Measurements from ENCODE around the gene SLC39A11.

- TF ChIP-seq POLR2A (IDR thresholded peaks at IDR 0.05) (no peak), CTCF (IDR thresholded peaks at IDR 0.05) (no peak)
These were observed 145.8 kb downstream of the SLC39A11 start for GRCh38 chr17:72946696-72947095.

Measured in upper lobe of left lung (tissue), 4 donors.